NB4 (cell line): ENCODE results near the gene NACC2.

Source experiments
- TF ChIP-seq, protein P1 (sequence below): IDR thresholded peaks from 2 replicates; pipeline ENCODE4 v1.6.1; 2011; ENCODE audit warnings: low read depth, low read length
- TF ChIP-seq, protein P2 (sequence below): IDR thresholded peaks from one replicate; pipeline ENCODE4 v1.5.1; 2012; ENCODE audit warnings: low read depth, low read length

DNA sequence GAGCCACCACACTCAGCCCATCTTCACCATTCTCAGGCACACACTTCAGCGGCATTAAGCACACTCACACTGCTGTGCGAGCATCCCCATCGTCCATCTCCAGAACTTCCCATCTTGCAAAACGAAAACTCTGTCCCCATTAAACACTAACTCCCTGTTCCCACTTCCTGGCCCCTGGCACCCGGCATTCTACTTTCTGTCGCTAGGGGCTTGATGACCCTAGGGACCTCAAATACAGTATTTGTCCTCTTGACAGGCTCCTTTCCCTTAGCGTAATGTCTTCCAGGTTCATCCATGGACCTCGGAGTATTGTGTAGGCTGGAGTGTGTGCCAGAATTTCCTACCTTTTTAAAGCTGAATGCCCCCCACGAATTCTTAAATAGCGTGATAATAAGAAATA, 119.3 kb downstream of the NACC2 start:
- TF ChIP-seq, protein P1, sequence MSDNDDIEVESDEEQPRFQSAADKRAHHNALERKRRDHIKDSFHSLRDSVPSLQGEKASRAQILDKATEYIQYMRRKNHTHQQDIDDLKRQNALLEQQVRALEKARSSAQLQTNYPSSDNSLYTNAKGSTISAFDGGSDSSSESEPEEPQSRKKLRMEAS, result no peak
- TF ChIP-seq, protein P2, sequence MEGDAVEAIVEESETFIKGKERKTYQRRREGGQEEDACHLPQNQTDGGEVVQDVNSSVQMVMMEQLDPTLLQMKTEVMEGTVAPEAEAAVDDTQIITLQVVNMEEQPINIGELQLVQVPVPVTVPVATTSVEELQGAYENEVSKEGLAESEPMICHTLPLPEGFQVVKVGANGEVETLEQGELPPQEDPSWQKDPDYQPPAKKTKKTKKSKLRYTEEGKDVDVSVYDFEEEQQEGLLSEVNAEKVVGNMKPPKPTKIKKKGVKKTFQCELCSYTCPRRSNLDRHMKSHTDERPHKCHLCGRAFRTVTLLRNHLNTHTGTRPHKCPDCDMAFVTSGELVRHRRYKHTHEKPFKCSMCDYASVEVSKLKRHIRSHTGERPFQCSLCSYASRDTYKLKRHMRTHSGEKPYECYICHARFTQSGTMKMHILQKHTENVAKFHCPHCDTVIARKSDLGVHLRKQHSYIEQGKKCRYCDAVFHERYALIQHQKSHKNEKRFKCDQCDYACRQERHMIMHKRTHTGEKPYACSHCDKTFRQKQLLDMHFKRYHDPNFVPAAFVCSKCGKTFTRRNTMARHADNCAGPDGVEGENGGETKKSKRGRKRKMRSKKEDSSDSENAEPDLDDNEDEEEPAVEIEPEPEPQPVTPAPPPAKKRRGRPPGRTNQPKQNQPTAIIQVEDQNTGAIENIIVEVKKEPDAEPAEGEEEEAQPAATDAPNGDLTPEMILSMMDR, result no peak
